Vagina (tissue), 2 donors: ENCODE measurements around the gene GRIN2A. TPM values are rescaled to one million over a fixed set of nuclear protein-coding genes. Genes with fewer than 3 reads are reported as not detected.

Experiments
- DNase-seq, 2 donors: peaks; one replicate each; pipeline ENCODE4 v3.0.0-alpha.2; 2017; ENCODE audit errors: extremely low spot score in 2 of 2
- H3K27ac ChIP-seq: fragments of 200-600 bp; sonication (generic); one replicate; pipeline ENCODE4 v1.5.1; 2019
- H3K27me3 ChIP-seq: fragments of 200-600 bp; sonication (generic); one replicate; pipeline ENCODE4 v1.5.1; 2019
- H3K36me3 ChIP-seq, 2 donors: fragments of 200-600 bp; sonication (generic); one replicate each; pipeline ENCODE4 v1.5.1; 2017 to 2019
- H3K4me1 ChIP-seq: fragments of 200-600 bp; sonication (generic); one replicate; pipeline ENCODE4 v1.5.1; 2019
- H3K4me3 ChIP-seq, 2 donors: fragments of 200-600 bp; sonication (generic); 1 replicate in 1 of 2; 2 replicates in 1 of 2; pipeline ENCODE4 v1.5.1; 2016 to 2019
- H3K9me3 ChIP-seq: fragments of 200-600 bp; sonication (generic); one replicate; pipeline ENCODE4 v1.5.1; 2019
- CTCF ChIP-seq, 3 experiments: fragments of 450-650 bp in 2 of 3; fragments of 200-600 bp in 1 of 3; sonication (generic) in 1 of 3; IDR thresholded peaks; one replicate each; pipeline ENCODE4 v1.5.1; 2017 to 2019; ENCODE audit warnings: antibody characterized with exemption in 3 of 3, mild to moderate bottlenecking in 2 of 3, moderate library complexity in 2 of 3
- POLR2A ChIP-seq, 2 donors: fragments of 450-650 bp; IDR thresholded peaks; one replicate each; pipeline ENCODE4 v1.6.1; 2017; ENCODE audit warnings: antibody characterized with exemption in 2 of 2, mild to moderate bottlenecking in 2 of 2, moderate library complexity in 2 of 2
- POLR2AphosphoS5 ChIP-seq, 2 donors: sonication (generic); formaldehyde crosslinking; IDR thresholded peaks; one replicate each; pipeline ENCODE4 v1.9.0; 2017; ENCODE audit warnings: antibody characterized with exemption in 2 of 2, mild to moderate bottlenecking in 2 of 2, low read depth in 1 of 2; ENCODE audit not compliant: insufficient read depth in 1 of 2
- intact Hi-C: fragments of 100-400 bp; cut with DNase I; formaldehyde crosslinking; loops from one replicate; pipeline ENCODE4 v1.15.1; 2023
- total RNA-seq: library from RNA; depleted of rRNA; stranded (reverse); fragments of >200 nt; gene quantifications from one replicate; pipeline ENCODE4 v1.2.3, GENCODE V29; 2016

GRIN2A gene
- total RNA-seq, 1 donor from 2014 or later, result 1.5 TPM

DNA sequence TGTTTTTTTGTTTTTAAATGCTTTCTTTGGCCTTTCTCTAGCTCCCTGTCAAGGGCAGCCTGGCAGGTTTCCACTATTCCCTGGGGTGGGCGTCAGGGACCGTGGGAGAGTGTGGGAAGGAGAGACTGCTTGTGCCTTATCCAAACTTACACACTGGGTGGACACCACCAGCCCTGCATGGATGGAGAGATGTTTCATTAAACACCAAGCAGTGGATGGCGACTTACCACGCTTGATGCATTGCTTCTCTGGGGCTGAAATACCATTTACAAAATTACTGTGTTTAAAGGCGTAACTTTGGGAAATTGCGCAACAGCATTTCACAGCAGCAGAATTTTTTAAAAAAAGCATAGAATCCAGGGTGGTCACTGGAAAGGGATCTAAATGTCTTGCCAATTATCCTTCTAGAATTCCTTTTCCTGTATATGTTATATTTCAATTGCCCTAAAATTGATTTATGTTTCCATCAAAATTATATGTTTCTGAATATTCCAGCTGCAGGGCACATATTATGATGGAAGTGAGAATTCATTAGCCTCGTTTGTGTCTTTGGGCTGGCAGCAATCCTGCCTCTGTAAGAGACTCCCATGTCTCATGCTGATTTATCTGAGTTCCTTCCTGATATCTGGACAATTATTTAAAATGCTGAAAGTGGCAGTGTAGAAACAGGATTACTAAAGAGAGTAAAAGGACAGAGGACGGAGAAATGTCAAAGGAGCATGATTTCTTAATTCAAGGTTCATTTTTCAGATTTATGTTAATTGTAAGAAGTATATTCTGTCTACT is 247.3 kb downstream of the GRIN2A start:
- Histone ChIP-seq H3K36me3 (no peaks in the 10 kb centered on the region), H3K4me3 (no peak overlapping the region), H3K27me3 (no peaks in the 10 kb centered on the region), H3K27ac (no peak overlapping the region), H3K4me1 (no peaks in the 10 kb centered on the region), H3K9me3 (no peaks in the 10 kb centered on the region)
- DNase-seq, result no peak
- TF ChIP-seq CTCF (IDR thresholded peaks at IDR 0.05) (no peak), POLR2A (IDR thresholded peaks at IDR 0.05) (no peak), POLR2AphosphoS5 (IDR thresholded peaks at IDR 0.05; ENCODE audit: insufficient read depth in 1 of 2, low read depth in 1 of 2) (no peak)
- intact Hi-C loops, result no loop called here

- intact Hi-C loops, result no loop called here
- no peak overlapping the region for H3K4me3 ChIP-seq
- no peak overlapping the region for H3K27ac ChIP-seq
- DNase-seq, result no peak
- no peaks in the 10 kb centered on the region for H3K36me3 ChIP-seq
- H3K27me3 ChIP-seq, result no peaks in the 10 kb centered on the region
- no peak for TF ChIP-seq POLR2AphosphoS5 (IDR thresholded peaks at IDR 0.05; ENCODE audit: insufficient read depth in 1 of 2, low read depth in 1 of 2)
- no peak for TF ChIP-seq POLR2A (IDR thresholded peaks at IDR 0.05)
- TF ChIP-seq CTCF (IDR thresholded peaks at IDR 0.05), result no peak
- no peaks in the 10 kb centered on the region for H3K9me3 ChIP-seq
- no peaks in the 10 kb centered on the region for H3K4me1 ChIP-seq
Measured at GRCh38 chr16:9932919-9933653, 249.1 kb downstream of the GRIN2A start.

GRCh38 chr16:9932000-9932399 is 250.2 kb downstream of the GRIN2A start:
- no peaks in the 10 kb centered on the region for H3K4me1 ChIP-seq
- intact Hi-C loops, result no loop called here
- H3K36me3 ChIP-seq, result no peaks in the 10 kb centered on the region
- no peak overlapping the region for H3K27ac ChIP-seq
- no peak for DNase-seq
- H3K4me3 ChIP-seq, result no peak overlapping the region
- TF ChIP-seq CTCF (IDR thresholded peaks at IDR 0.05), result no peak
- TF ChIP-seq POLR2A (IDR thresholded peaks at IDR 0.05), result no peak
- TF ChIP-seq POLR2AphosphoS5 (IDR thresholded peaks at IDR 0.05; ENCODE audit: insufficient read depth in 1 of 2, low read depth in 1 of 2), result no peak
- no peaks in the 10 kb centered on the region for H3K27me3 ChIP-seq
- H3K9me3 ChIP-seq, result no peaks in the 10 kb centered on the region

GRCh38 chr16:9929836-9930235 is 252.4 kb downstream of the GRIN2A start:
- H3K27me3 ChIP-seq, result no peaks in the 10 kb centered on the region
- no peaks in the 10 kb centered on the region for H3K36me3 ChIP-seq
- intact Hi-C loops, result no loop called here
- no peak overlapping the region for H3K4me3 ChIP-seq
- H3K9me3 ChIP-seq, result no peaks in the 10 kb centered on the region
- TF ChIP-seq POLR2AphosphoS5 (IDR thresholded peaks at IDR 0.05; ENCODE audit: insufficient read depth in 1 of 2, low read depth in 1 of 2) (no peak), POLR2A (IDR thresholded peaks at IDR 0.05) (no peak), CTCF (IDR thresholded peaks at IDR 0.05) (no peak)
- H3K27ac ChIP-seq, result no peak overlapping the region
- no peaks in the 10 kb centered on the region for H3K4me1 ChIP-seq
- DNase-seq, result no peak

- Histone ChIP-seq H3K27ac (no peak overlapping the region), H3K27me3 (no peaks in the 10 kb centered on the region), H3K4me3 (no peak overlapping the region), H3K4me1 (no peaks in the 10 kb centered on the region), H3K36me3 (no peaks in the 10 kb centered on the region), H3K9me3 (no peaks in the 10 kb centered on the region)
- TF ChIP-seq POLR2A (IDR thresholded peaks at IDR 0.05) (no peak), CTCF (IDR thresholded peaks at IDR 0.05) (no peak), POLR2AphosphoS5 (IDR thresholded peaks at IDR 0.05; ENCODE audit: insufficient read depth in 1 of 2, low read depth in 1 of 2) (no peak)
- no peak for DNase-seq
- intact Hi-C loops, result no loop called here
Measured at GRCh38 chr16:9929313-9929712, 252.9 kb downstream of the GRIN2A start.
